Testis (tissue), 3 donors: ENCODE measurements around the gene TGFBR2. TPM values are rescaled to one million over a fixed set of nuclear protein-coding genes. Genes with fewer than 3 reads are reported as not detected.

Source experiments
- DNase-seq: peaks from one replicate; pipeline ENCODE4 v3.0.0-alpha.2; 2019
- H3K27ac ChIP-seq, 2 donors: fragments of 200-600 bp; sonication (generic); one replicate each; pipeline ENCODE4 v1.5.1; 2019
- H3K27me3 ChIP-seq: fragments of 200-600 bp; sonication (generic); one replicate; pipeline ENCODE4 v1.5.1; 2019
- H3K36me3 ChIP-seq: fragments of 200-600 bp; sonication (generic); one replicate; pipeline ENCODE4 v1.5.1; 2017; ENCODE audit warnings: low read depth; ENCODE audit errors: missing control alignments
- H3K4me1 ChIP-seq: fragments of 200-600 bp; sonication (generic); one replicate; pipeline ENCODE4 v1.5.1; 2019
- H3K4me3 ChIP-seq, 2 donors: fragments of 200-600 bp; sonication (generic); one replicate each; pipeline ENCODE4 v1.5.1; 2017 to 2019
- H3K9me3 ChIP-seq: fragments of 200-600 bp; sonication (generic); one replicate; pipeline ENCODE4 v1.5.1; 2017
- POLR2A ChIP-seq: fragments of 450-650 bp; IDR thresholded peaks from one replicate; pipeline ENCODE4 v1.6.1; 2017; ENCODE audit warnings: antibody characterized with exemption, mild to moderate bottlenecking, moderate library complexity
- WGBS, 2 donors: methylation state at CpG; one replicate each; pipeline ENCODE4 v1.1.5; 2018; 5-methylcytosine and 5-hydroxymethylcytosine counted together
- intact Hi-C: fragments of 100-400 bp; cut with DNase I; formaldehyde crosslinking; loops from one replicate; pipeline ENCODE4 v1.15.1; 2023; ENCODE audit warnings: low total_unique reads
- polyA plus RNA-seq: library from polyadenylated mRNA; stranded (reverse); fragments of 350-450 nt; fragmentation: Illumina TruSeq; extraction: RNeasy Lipid Tissue Mini Kit (QIAGEN cat#74804); gene quantifications from one replicate; pipeline ENCODE4 v1.2.3, GENCODE V29; 2014; ENCODE audit warnings: low read depth, low replicate concordance; ENCODE audit not compliant: insufficient read depth
- total RNA-seq, 2 donors: library from RNA; depleted of rRNA; stranded (reverse); fragments of >200 nt; gene quantifications; one replicate each; pipeline ENCODE4 v1.2.3, GENCODE V29; 2016
- TF ChIP-seq, protein P1 (sequence below), 3 experiments: fragments of 450-650 bp in 2 of 3; fragments of 200-600 bp in 1 of 3; sonication (generic) in 1 of 3; IDR thresholded peaks; one replicate each; pipeline ENCODE4 v1.5.1; 2016 to 2019; ENCODE audit warnings: antibody characterized with exemption in 3 of 3, mild to moderate bottlenecking in 2 of 3, moderate library complexity in 1 of 3

TGFBR2 gene
- total and polyA plus RNA-seq, 3 donors from 2014 or later: 18.7 to 35.3 (median 26.1) TPM

DNA sequence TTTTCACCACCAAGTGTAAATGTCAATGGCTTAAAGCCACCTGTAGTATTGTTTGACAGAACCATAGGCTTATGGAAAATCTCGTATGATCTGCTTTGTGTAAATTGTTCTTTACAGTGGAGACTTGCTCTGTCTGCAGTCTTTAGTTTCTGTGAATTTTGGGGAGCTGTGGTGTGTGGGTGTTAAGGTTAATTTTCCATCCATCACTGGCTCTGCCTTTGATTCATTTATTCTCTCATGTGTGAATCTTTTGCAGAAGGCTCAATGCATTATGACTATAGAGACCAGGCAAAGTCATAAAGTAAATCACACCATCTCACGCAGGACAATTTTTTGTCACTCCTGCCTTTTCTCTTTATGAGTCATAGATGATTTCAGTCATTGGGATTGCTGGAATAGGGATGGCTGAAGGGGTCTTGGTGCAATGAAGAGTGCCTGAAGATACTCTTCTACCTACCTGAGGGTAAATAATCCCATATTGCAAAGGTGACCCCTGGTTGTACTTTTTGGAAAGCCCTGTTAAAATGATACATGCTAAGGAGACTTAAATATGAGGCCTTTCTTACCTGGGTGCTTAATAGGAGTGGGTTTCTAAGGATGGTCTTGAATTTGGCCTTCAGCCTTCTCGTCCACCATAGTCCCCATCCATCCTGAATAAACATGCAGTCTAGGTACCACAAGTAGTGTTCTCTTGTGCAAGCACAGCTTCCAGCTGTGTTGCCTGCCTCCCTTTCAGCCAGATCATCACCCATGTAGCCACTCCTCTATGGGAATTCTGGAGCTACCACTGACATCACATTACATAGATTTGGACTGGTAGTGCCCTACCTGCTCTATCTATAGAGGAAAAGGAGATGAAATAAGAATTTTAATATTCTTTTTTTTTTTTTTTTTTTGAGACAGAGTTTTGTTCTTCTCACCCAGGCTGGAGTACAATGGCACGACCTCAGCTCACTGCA lies 14.3 kb downstream of the TGFBR2 start:
- WGBS, 2 donors: 87 to 89% methylated on average over 4 of the region's 4 CpGs
- DNase-seq: no peak
- no peaks in the 10 kb centered on the region for H3K9me3 ChIP-seq
- H3K27me3 ChIP-seq: no peaks in the 10 kb centered on the region
- no peak for TF ChIP-seq POLR2A
- TF ChIP-seq, protein P1, sequence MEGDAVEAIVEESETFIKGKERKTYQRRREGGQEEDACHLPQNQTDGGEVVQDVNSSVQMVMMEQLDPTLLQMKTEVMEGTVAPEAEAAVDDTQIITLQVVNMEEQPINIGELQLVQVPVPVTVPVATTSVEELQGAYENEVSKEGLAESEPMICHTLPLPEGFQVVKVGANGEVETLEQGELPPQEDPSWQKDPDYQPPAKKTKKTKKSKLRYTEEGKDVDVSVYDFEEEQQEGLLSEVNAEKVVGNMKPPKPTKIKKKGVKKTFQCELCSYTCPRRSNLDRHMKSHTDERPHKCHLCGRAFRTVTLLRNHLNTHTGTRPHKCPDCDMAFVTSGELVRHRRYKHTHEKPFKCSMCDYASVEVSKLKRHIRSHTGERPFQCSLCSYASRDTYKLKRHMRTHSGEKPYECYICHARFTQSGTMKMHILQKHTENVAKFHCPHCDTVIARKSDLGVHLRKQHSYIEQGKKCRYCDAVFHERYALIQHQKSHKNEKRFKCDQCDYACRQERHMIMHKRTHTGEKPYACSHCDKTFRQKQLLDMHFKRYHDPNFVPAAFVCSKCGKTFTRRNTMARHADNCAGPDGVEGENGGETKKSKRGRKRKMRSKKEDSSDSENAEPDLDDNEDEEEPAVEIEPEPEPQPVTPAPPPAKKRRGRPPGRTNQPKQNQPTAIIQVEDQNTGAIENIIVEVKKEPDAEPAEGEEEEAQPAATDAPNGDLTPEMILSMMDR (IDR thresholded peaks at IDR 0.05): no peak
- intact Hi-C loops: no loop called here
- no peak overlapping the region for H3K4me3 ChIP-seq
- no peaks in the 10 kb centered on the region for H3K36me3 ChIP-seq
- no peaks in the 10 kb centered on the region for H3K4me1 ChIP-seq
- no peak overlapping the region for H3K27ac ChIP-seq

DNA sequence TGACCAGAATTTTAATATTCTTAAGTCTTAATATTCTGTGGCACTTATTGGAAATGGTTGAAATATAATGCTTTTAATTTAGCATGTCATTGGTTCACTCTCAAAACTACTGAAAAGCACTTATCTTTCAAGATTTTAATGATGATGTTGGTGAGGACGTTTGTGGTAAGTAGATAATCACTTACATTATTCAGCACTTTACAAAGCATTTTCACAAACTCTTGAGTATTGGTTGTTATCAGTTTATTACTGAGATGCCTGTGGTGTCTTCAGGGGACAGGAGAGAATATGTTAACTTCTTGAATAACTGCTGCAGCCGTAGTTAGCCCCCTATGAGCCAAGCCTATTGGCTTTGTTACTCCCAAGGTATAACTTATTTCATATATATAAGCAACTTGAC lies 15.2 kb downstream of the TGFBR2 start:
- H3K36me3 ChIP-seq: no peaks in the 10 kb centered on the region
- no peaks in the 10 kb centered on the region for H3K9me3 ChIP-seq
- no peak for TF ChIP-seq POLR2A
- TF ChIP-seq, protein P1 (IDR thresholded peaks at IDR 0.05): no peak
- no peak overlapping the region for H3K27ac ChIP-seq
- no peaks in the 10 kb centered on the region for H3K4me1 ChIP-seq
- H3K4me3 ChIP-seq: no peak overlapping the region
- DNase-seq: no peak
- 69 to 73% methylated on average over 2 of the region's 2 CpGs for WGBS, 2 donors
- no peaks in the 10 kb centered on the region for H3K27me3 ChIP-seq
- intact Hi-C loops: no loop called here

DNA sequence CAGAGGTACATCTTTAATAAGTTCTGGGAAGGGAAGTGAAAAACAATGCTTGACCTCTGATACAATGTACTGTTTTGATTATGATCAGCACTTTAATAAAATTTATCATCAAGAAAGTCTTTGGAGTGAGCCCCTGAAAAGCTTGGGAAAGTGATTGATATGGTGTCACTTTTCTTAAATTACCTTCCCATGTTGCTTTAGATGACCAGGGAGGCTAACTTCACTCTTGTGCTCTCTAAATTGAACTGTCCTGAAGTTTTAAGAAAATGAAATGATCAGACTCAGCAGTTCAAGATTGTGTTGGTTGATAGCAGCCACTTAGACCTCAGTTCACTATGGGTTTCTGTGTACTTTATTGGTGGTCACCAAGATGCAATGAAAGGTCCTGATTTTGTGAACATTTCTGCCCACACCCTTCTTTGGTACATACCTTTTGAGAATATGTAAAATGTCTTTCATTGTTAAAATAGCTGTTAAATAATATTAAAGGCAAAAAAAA lies 15.7 kb downstream of the TGFBR2 start:
- no peak for DNase-seq
- Histone ChIP-seq H3K4me1 (no peaks in the 10 kb centered on the region), H3K27ac (no peak overlapping the region), H3K27me3 (no peaks in the 10 kb centered on the region), H3K36me3 (no peaks in the 10 kb centered on the region), H3K4me3 (no peak overlapping the region), H3K9me3 (no peaks in the 10 kb centered on the region)
- TF ChIP-seq POLR2A: no peak
- TF ChIP-seq, protein P1 (IDR thresholded peaks at IDR 0.05): no peak
- intact Hi-C loops: no loop called here

DNA sequence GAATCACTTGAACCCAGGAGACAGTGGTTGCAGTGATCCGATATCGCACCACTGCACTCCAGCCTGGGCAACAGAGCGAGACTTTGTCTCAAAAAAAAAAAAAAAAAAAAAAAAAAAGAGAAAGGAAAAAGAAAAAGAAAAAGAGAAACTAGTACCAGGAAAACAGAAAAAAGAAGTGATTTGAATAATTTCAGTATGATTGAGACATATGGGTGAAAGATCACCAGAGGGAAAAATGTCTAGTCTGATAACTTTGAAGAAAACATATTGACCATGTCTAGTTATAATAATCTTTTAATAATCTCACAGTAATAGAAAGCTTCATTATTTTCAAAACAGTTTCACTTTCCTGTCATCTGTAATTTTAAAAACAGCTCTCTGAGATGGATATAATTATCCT lies 16.4 kb downstream of the TGFBR2 start:
- WGBS, 2 donors: 88 to 94% methylated on average over 3 of the region's 3 CpGs

More for the DNA sequence above, 16.4 kb downstream of the TGFBR2 start:
- Histone ChIP-seq H3K27ac (no peak overlapping the region), H3K9me3 (no peaks in the 10 kb centered on the region), H3K4me3 (no peak overlapping the region), H3K36me3 (no peaks in the 10 kb centered on the region), H3K4me1 (no peaks in the 10 kb centered on the region), H3K27me3 (no peaks in the 10 kb centered on the region)
- no peak for DNase-seq
- intact Hi-C loops: no loop called here
- TF ChIP-seq POLR2A: no peak
- TF ChIP-seq, protein P1 (IDR thresholded peaks at IDR 0.05): no peak
